Ishikawa (cell line): ENCODE data around the gene CLIP3.

Experiments used
- CEBPB ChIP-seq: IDR thresholded peaks from 2 replicates; pipeline ENCODE4 v1.6.1; 2012
- CREB1 ChIP-seq: IDR thresholded peaks from 2 replicates; pipeline ENCODE4 v1.6.1; 2012; ENCODE audit warnings: low read depth
- EP300 ChIP-seq: IDR thresholded peaks from 2 replicates; pipeline ENCODE4 v1.6.1; 2012; ENCODE audit warnings: borderline replicate concordance
- NFIC ChIP-seq: IDR thresholded peaks from 2 replicates; pipeline ENCODE4 v1.6.1; 2012
- RAD21 ChIP-seq: IDR thresholded peaks from 2 replicates; pipeline ENCODE4 v1.6.1; 2012; ENCODE audit warnings: low read depth
- TAF1 ChIP-seq: IDR thresholded peaks from 2 replicates; pipeline ENCODE4 v1.6.1; 2012; ENCODE audit warnings: low read depth, mild to moderate bottlenecking
- TCF12 ChIP-seq: IDR thresholded peaks from 2 replicates; pipeline ENCODE4 v1.6.1; 2012; ENCODE audit warnings: low read depth
- YY1 ChIP-seq: IDR thresholded peaks from 2 replicates; pipeline ENCODE4 v1.6.1; 2012; ENCODE audit warnings: low read depth
- TF ChIP-seq, protein P1 (sequence below): IDR thresholded peaks from 2 replicates; pipeline ENCODE4 v1.6.1; 2012; ENCODE audit warnings: low read depth, mild to moderate bottlenecking
- TF ChIP-seq, protein P2 (sequence below): IDR thresholded peaks from 2 replicates; pipeline ENCODE4 v1.6.1; 2012
- TF ChIP-seq, protein P3 (sequence below): IDR thresholded peaks from 2 replicates; pipeline ENCODE4 v1.6.1; 2012

DNA sequence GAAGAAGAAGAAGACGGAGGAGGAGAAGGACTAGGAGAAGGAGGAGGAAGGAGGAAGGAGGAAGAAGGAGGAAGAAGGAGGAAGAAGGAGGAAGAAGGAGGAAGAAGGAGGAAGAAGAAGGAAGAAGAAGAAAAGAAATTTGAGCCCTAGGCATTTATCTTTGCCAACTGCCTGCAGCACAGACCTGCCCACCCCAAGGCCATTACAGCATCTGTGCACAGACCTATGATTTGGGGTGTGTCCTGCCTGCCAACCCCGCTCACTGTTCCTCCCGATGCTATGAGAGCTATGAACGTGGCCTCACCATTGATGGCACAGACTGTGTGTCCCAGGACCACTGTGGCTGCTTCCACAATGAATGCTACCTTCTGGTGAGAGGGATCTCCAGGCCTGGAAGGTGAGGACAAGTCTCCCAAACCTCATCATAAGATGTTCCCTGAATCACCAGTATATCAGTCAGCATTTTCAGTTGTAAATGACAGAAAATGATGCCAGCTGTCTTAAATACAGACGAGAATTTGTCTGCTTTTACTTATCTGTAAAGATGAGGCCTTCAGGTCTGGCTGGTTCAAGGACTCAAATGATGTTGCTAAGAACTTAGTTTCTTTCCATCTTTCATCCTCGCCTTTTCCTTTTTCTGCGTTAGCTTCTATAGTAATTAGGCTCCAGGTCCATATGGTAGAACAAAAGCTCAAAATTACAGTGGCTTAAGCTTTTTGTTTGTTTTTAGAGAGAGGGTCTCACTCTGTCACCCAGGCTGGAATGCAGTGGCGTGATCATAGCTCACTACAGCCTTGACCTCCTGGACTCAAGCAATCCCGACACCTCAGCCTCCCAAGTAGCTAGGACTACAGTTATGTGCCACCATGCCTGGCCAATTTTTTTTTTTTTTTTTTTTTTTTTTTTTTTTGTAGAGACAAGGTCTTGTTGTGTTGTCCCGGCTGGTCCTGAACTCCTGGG, 41.6 kb downstream of the CLIP3 start:
- TF ChIP-seq RAD21 (no peak), YY1 (no peak), TAF1 (no peak), EP300 (no peak), NFIC (no peak), CEBPB (no peak), TCF12 (no peak), CREB1 (no peak)
- TF ChIP-seq, protein P1, sequence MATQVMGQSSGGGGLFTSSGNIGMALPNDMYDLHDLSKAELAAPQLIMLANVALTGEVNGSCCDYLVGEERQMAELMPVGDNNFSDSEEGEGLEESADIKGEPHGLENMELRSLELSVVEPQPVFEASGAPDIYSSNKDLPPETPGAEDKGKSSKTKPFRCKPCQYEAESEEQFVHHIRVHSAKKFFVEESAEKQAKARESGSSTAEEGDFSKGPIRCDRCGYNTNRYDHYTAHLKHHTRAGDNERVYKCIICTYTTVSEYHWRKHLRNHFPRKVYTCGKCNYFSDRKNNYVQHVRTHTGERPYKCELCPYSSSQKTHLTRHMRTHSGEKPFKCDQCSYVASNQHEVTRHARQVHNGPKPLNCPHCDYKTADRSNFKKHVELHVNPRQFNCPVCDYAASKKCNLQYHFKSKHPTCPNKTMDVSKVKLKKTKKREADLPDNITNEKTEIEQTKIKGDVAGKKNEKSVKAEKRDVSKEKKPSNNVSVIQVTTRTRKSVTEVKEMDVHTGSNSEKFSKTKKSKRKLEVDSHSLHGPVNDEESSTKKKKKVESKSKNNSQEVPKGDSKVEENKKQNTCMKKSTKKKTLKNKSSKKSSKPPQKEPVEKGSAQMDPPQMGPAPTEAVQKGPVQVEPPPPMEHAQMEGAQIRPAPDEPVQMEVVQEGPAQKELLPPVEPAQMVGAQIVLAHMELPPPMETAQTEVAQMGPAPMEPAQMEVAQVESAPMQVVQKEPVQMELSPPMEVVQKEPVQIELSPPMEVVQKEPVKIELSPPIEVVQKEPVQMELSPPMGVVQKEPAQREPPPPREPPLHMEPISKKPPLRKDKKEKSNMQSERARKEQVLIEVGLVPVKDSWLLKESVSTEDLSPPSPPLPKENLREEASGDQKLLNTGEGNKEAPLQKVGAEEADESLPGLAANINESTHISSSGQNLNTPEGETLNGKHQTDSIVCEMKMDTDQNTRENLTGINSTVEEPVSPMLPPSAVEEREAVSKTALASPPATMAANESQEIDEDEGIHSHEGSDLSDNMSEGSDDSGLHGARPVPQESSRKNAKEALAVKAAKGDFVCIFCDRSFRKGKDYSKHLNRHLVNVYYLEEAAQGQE = no peak
- TF ChIP-seq, protein P2, sequence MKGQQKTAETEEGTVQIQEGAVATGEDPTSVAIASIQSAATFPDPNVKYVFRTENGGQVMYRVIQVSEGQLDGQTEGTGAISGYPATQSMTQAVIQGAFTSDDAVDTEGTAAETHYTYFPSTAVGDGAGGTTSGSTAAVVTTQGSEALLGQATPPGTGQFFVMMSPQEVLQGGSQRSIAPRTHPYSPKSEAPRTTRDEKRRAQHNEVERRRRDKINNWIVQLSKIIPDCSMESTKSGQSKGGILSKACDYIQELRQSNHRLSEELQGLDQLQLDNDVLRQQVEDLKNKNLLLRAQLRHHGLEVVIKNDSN = no peak
- TF ChIP-seq, protein P3, sequence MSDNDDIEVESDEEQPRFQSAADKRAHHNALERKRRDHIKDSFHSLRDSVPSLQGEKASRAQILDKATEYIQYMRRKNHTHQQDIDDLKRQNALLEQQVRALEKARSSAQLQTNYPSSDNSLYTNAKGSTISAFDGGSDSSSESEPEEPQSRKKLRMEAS = no peak
